HCT116 (cell line): ENCODE data around the gene IFT88. TPM values are rescaled to one million over a fixed set of nuclear protein-coding genes. Genes with fewer than 3 reads are reported as not detected.

Source experiments
- ATAC-seq: fragments of 200-7000 bp; cut with Tn5 transposase; 2 replicates; pipeline ENCODE4 v1.9.1; 2020; ENCODE audit warnings: mild to moderate bottlenecking, moderate library complexity
- BruUV-seq: library from RNA; stranded (reverse); fragments of 400-500 nt; replicated peaks from 2 replicates; lab custom pipeline; 2021; lab: Mats Ljungman, UMichigan
- CTCF ChIA-PET: fragments of 300-600 bp; sonication (Branson Sonifier 250); formaldehyde crosslinking; loops from one replicate; lab custom pipeline; 2021; ENCODE audit warnings: antibody characterized with exemption; lab: Charles Lee
- POLR2A ChIA-PET: fragments of 300-600, 350-600 bp; sonication (Branson Sonifier 250); formaldehyde crosslinking; loops from one replicate; lab custom pipeline; 2021; ENCODE audit warnings: antibody characterized with exemption; lab: Charles Lee
- RAD21 ChIA-PET, 2 experiments: fragments of 300-600 bp; sonication (Branson Sonifier 250); formaldehyde crosslinking; loops; one replicate each; lab custom pipeline; 2023; ENCODE audit warnings: low total read pairs in 2 of 2; ENCODE audit not compliant: uncharacterized antibody in 2 of 2, unreplicated experiment in 2 of 2, low non-redundant PET in 1 of 2; lab: Charles Lee
- DNase-seq: peaks from one replicate; pipeline ENCODE4 v3.0.0-alpha.2; 2010; ENCODE audit warnings: low read depth, low spot score
- H2AFZ ChIP-seq: fragments of 200-600 bp; shearing (Covaris generic), sonication (generic); 2 replicates; pipeline ENCODE4 v1.6.1; 2017; ENCODE audit warnings: low read depth, mixed run types, mixed read lengths, antibody characterized with exemption, low read length; ENCODE audit not compliant: poor library complexity, severe bottlenecking
- H3K27ac ChIP-seq: 2 replicates; pipeline ENCODE4 v1.5.1; 2012; ENCODE audit warnings: low read depth, low read length
- H3K27me3 ChIP-seq: fragments of 200-600 bp; sonication (generic); 2 replicates; pipeline ENCODE4 v1.6.1; 2016; ENCODE audit warnings: mixed run types, low read length, mixed read lengths; ENCODE audit not compliant: insufficient read depth
- H3K36me3 ChIP-seq, 2 experiments: fragments of 200-500 bp in 1 of 2; fragments of 200-600 bp in 1 of 2; sonication (Bioruptor generic) in 1 of 2; sonication (generic) in 1 of 2; 2 replicates each; pipeline versions ENCODE4 v1.5.1 to v1.6.1; 2014 to 2016; ENCODE audit warnings: low read length in 2 of 2, inconsistent platforms in 1 of 2, mixed read lengths in 1 of 2, mixed run types in 1 of 2; ENCODE audit not compliant: insufficient read depth in 2 of 2, control insufficient read depth in 1 of 2
- H3K4me1 ChIP-seq, 2 experiments: fragments of 200-600 bp in 1 of 2; sonication (generic) in 1 of 2; 2 replicates each; pipeline versions ENCODE4 v1.5.1 to v1.6.1; 2012 to 2017; ENCODE audit warnings: low read length in 2 of 2, inconsistent platforms in 1 of 2, mild to moderate bottlenecking in 1 of 2, mixed read lengths in 1 of 2, mixed run types in 1 of 2, moderate library complexity in 1 of 2; ENCODE audit not compliant: insufficient read depth in 2 of 2, control insufficient read depth in 1 of 2
- H3K4me2 ChIP-seq: fragments of 200-600 bp; sonication (generic); 2 replicates; pipeline ENCODE4 v1.6.1; 2017; ENCODE audit warnings: mixed run types, low read length, mixed read lengths
- H3K4me3 ChIP-seq, 2 experiments: fragments of 200-600 bp in 1 of 2; sonication (generic) in 1 of 2; replicated peaks in 1 of 2; 2 replicates each; pipeline ENCODE4 v1.5.1; 2011 to 2016; ENCODE audit warnings: low read length in 2 of 2, control low read depth in 1 of 2, low read depth in 1 of 2, mild to moderate bottlenecking in 1 of 2, mixed read lengths in 1 of 2, mixed run types in 1 of 2
- H3K79me2 ChIP-seq: fragments of 200-600 bp; sonication (generic); 2 replicates; pipeline ENCODE4 v1.6.1; 2017; ENCODE audit warnings: mild to moderate bottlenecking, mixed run types, low read length, moderate library complexity, mixed read lengths; ENCODE audit not compliant: insufficient read depth
- H3K9ac ChIP-seq: fragments of 200-600 bp; sonication (generic); 2 replicates; pipeline ENCODE4 v1.6.1; 2016; ENCODE audit warnings: low read length, mixed read lengths
- H3K9me2 ChIP-seq: fragments of 200-600 bp; sonication (generic), shearing (Covaris generic); 2 replicates; pipeline ENCODE4 v1.6.1; 2017; ENCODE audit warnings: mixed run types, mild to moderate bottlenecking, moderate library complexity; ENCODE audit not compliant: insufficient read depth
- H3K9me3 ChIP-seq, 2 experiments: fragments of 200-500 bp in 1 of 2; fragments of 200-600 bp in 1 of 2; sonication (Bioruptor generic) in 1 of 2; sonication (generic) in 1 of 2; 2 replicates each; pipeline ENCODE4 v1.6.1; 2014 to 2017; ENCODE audit warnings: low read length in 2 of 2, mixed read lengths in 2 of 2, inconsistent platforms in 1 of 2, low read depth in 1 of 2, mild to moderate bottlenecking in 1 of 2, mixed run types in 1 of 2, moderate library complexity in 1 of 2; ENCODE audit not compliant: control insufficient read depth in 1 of 2, insufficient read depth in 1 of 2
- H4K20me1 ChIP-seq: fragments of 200-600 bp; sonication (generic), shearing (Covaris generic); 2 replicates; pipeline ENCODE4 v1.6.1; 2017; ENCODE audit warnings: mixed run types, mild to moderate bottlenecking, moderate library complexity; ENCODE audit not compliant: insufficient read depth
- CBX3 ChIP-seq: IDR thresholded peaks from 2 replicates; pipeline ENCODE4 v1.6.1; 2012; ENCODE audit warnings: low read depth
- ELF1 ChIP-seq: IDR thresholded peaks from 2 replicates; pipeline ENCODE4 v1.6.1; 2012; ENCODE audit warnings: low read depth, borderline replicate concordance
- JUND ChIP-seq: IDR thresholded peaks from 2 replicates; pipeline ENCODE4 v1.6.1; 2012
- POLR2AphosphoS5 ChIP-seq: IDR thresholded peaks from 2 replicates; pipeline ENCODE4 v1.6.1; 2011; ENCODE audit warnings: mild to moderate bottlenecking, low read depth, low read length, moderate library complexity
- SP1 ChIP-seq: IDR thresholded peaks from 2 replicates; pipeline ENCODE4 v1.6.1; 2012; ENCODE audit warnings: low read depth
- TCF7L2 ChIP-seq: IDR thresholded peaks from 2 replicates; pipeline ENCODE4 v1.7.0; 2011; ENCODE audit warnings: borderline replicate concordance, inconsistent platforms; ENCODE audit not compliant: insufficient read depth, insufficient read length; ENCODE audit errors: extremely low read depth
- ZBTB33 ChIP-seq: IDR thresholded peaks from 2 replicates; pipeline ENCODE4 v1.6.1; 2011; ENCODE audit warnings: mild to moderate bottlenecking, low read length, moderate library complexity; ENCODE audit not compliant: insufficient replicate concordance; ENCODE audit errors: extremely low read depth
- intact Hi-C: fragments of 100-400 bp; cut with micrococcal nuclease; formaldehyde crosslinking; loops from 2 replicates; pipeline ENCODE4 v1.10.0; 2022
- total RNA-seq: library from RNA; stranded (reverse); gene quantifications from one replicate; pipeline ENCODE4 v1.2.1, GENCODE V29; 2021; ENCODE audit not compliant: unreplicated experiment
- TF ChIP-seq, protein P1 (sequence below), 3 experiments: fragments of 200-600 bp in 1 of 3; sonication (generic) in 1 of 3; IDR thresholded peaks in 2 of 3; conservative IDR thresholded peaks in 1 of 3; 2 replicates each; pipeline ENCODE4 v1.5.1; 2012 to 2017; ENCODE audit warnings: low read depth in 2 of 3, low read length in 2 of 3, antibody characterized with exemption in 1 of 3, borderline replicate concordance in 1 of 3, control low read depth in 1 of 3, mild to moderate bottlenecking in 1 of 3, mixed read lengths in 1 of 3, mixed run types in 1 of 3, moderate library complexity in 1 of 3; ENCODE audit not compliant: insufficient read depth in 1 of 3

IFT88 gene
- total RNA-seq, 1 experiment from 2014 or later = 13.1 TPM

GRCh38 chr13:20728579-20729311 lies 161.8 kb downstream of the IFT88 start (continued):
- no peak for TF ChIP-seq ZBTB33

DNA sequence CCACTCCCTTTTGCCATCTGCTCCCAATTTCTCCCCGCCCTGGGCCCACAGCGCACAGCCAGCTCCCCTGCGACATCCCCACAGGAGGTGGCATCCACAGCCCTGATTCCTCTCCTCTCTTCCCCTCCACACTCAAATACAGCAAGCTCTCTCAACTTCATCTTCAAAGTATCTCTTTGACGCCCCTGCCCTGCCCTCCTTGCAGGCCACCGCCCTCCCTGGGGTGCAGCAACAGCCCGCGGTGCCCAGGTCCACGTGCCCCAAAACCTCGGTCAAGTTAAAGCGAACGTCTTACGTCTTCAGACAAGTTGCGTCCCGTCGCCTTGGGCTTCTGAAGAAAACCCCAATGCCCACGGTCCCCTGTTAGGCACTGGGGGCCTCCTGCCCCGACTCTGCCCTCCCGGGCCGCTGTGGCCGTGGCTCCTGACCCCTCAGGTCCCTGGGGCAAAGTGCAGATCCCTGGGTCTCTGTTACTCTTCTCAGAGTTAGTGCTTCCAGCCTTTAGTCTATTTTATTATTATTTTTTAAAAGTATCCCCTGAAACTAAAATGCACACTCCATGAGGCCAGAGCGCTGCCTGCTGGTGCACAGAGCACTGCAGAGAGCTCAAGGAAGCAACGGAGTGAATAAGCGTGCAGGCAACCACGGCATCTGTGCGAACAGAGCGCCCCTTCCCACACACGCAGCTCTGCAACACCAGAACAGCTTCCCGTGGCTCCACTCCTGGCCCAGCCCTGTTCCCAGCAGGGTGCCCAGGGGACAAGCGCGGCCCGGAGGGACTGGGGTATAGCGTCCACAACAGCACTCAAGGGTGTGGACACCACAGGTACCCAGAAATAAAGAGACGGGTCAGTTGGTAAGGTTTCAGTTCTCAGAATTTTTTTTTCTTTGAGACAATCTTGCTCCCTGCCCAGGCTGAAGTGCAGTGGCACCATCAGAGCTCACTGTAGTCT lies 163.0 kb downstream of the IFT88 start:
- RAD21 ChIA-PET = no interaction called here

More for the DNA sequence above, 163.0 kb downstream of the IFT88 start:
- DNase-seq = no peak
- H3K9ac ChIP-seq = no peak overlapping the region
- BruUV-seq = no TSS peak
- TF ChIP-seq, protein P1, sequence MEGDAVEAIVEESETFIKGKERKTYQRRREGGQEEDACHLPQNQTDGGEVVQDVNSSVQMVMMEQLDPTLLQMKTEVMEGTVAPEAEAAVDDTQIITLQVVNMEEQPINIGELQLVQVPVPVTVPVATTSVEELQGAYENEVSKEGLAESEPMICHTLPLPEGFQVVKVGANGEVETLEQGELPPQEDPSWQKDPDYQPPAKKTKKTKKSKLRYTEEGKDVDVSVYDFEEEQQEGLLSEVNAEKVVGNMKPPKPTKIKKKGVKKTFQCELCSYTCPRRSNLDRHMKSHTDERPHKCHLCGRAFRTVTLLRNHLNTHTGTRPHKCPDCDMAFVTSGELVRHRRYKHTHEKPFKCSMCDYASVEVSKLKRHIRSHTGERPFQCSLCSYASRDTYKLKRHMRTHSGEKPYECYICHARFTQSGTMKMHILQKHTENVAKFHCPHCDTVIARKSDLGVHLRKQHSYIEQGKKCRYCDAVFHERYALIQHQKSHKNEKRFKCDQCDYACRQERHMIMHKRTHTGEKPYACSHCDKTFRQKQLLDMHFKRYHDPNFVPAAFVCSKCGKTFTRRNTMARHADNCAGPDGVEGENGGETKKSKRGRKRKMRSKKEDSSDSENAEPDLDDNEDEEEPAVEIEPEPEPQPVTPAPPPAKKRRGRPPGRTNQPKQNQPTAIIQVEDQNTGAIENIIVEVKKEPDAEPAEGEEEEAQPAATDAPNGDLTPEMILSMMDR (IDR thresholded peaks at IDR 0.05 in 2 of 3, conservative IDR thresholded peaks at IDR 0.05 in 1 of 3; ENCODE audit: borderline replicate concordance in 1 of 3, insufficient read depth in 1 of 3, low read depth in 2 of 3, low read length in 2 of 3) = no peak
- TF ChIP-seq TCF7L2 (no peak), ZBTB33 (no peak), CBX3 (no peak), JUND (no peak), SP1 (no peak), POLR2AphosphoS5 (no peak), ELF1 (no peak)
- no peaks in the 10 kb centered on the region for H3K9me2 ChIP-seq
- no peaks in the 10 kb centered on the region for H3K4me1 ChIP-seq
- no peak overlapping the region for H3K27ac ChIP-seq
- ATAC-seq = no peak
- H3K9me3 ChIP-seq = no peaks in the 10 kb centered on the region
- no peak overlapping the region for H3K4me3 ChIP-seq
- intact Hi-C loops = no loop called here
- CTCF ChIA-PET = no interaction called here
- no peak overlapping the region for H2AFZ ChIP-seq
- H3K27me3 ChIP-seq = no peaks in the 10 kb centered on the region
- H3K4me2 ChIP-seq = no peak overlapping the region
- no peaks in the 10 kb centered on the region for H3K79me2 ChIP-seq
- no peaks in the 10 kb centered on the region for H4K20me1 ChIP-seq
- POLR2A ChIA-PET = no interaction called here
- H3K36me3 ChIP-seq = no peaks in the 10 kb centered on the region
